Measurements from ENCODE around the gene RNF145. TPM values are rescaled to one million over a fixed set of nuclear protein-coding genes. Genes with fewer than 3 reads are reported as not detected.
"Not testable (repeated sequence)": the region's sequence is repeated elsewhere in the genome, so short reads cannot be mapped to it uniquely, and the experiment has no call there.

Gene RNF145
- total RNA-seq, 2 experiments from 2014 or later = 83.7 to 94.4 TPM

- H3K27me3 ChIP-seq (ENCODE audit: control insufficient read depth in 1 of 2, insufficient read depth in 2 of 2, low read length in 2 of 2) = no peaks in the 10 kb centered on the region
- H3K36me3 ChIP-seq (ENCODE audit: insufficient read depth, low read length) = no peaks in the 10 kb centered on the region
- no peak for TF ChIP-seq CTCF (IDR thresholded peaks at IDR 0.05)
- Mint-ChIP-seq H3K27ac (no peak overlapping the region), H3K27me3 (no peaks in the 10 kb centered on the region), H3K9me3 (no peaks in the 10 kb centered on the region), H3K4me1 (ENCODE audit: low read depth) (peaks cover 24% of the 10 kb centered on the region), H3K4me3 (no peak overlapping the region), H3K36me3 (ENCODE audit: low read depth) (no peaks in the 10 kb centered on the region)
- ChIA-PET CTCF (no interaction called here), POLR2A (interaction anchor here (1.0 to 1.1 kb wide), 2 partner anchors 35 to 37 kb away, joined by 3 read pairs; no protein-coding TSS in a partner anchor)
- intact Hi-C loops (cut with DNase I, micrococcal nuclease) = loop anchor here in 1 of 2 experiments (5.0 kb wide), 1 partner anchor 35 kb away; the partner anchor contains the start of gene RNF145
- no peak overlapping the region for H3K27ac ChIP-seq (ENCODE audit: low read depth in 1 of 2, low read length in 2 of 2)
- DNase-seq (peak in 2 of 14 experiments; percentile 6 to 10), ATAC-seq (ENCODE audit: poor library complexity) (no peak)
- H3K9me3 ChIP-seq (ENCODE audit: control insufficient read depth in 1 of 2, insufficient read depth in 1 of 2, low read length in 2 of 2) = no peaks in the 10 kb centered on the region
- no peak overlapping the region for H3K4me3 ChIP-seq (ENCODE audit: low read length)
- H3K4me1 ChIP-seq (ENCODE audit: insufficient read depth, low read length) = peaks cover 4% of the 10 kb centered on the region
Measured at GRCh38 chr5:159242656-159243055, 33.3 kb upstream of the RNF145 start.

- ATAC-seq (ENCODE audit: poor library complexity) = no peak
- H3K4me1 ChIP-seq (ENCODE audit: insufficient read depth, low read length) = peaks cover 4% of the 10 kb centered on the region
- Mint-ChIP-seq H3K9me3 (no peaks in the 10 kb centered on the region), H3K4me3 (no peak overlapping the region), H3K4me1 (ENCODE audit: low read depth) (peaks cover 24% of the 10 kb centered on the region), H3K27me3 (no peaks in the 10 kb centered on the region), H3K36me3 (ENCODE audit: low read depth) (no peaks in the 10 kb centered on the region), H3K27ac (no peak overlapping the region)
- no peak overlapping the region for H3K27ac ChIP-seq (ENCODE audit: low read depth in 1 of 2, low read length in 2 of 2)
- H3K9me3 ChIP-seq (ENCODE audit: control insufficient read depth in 1 of 2, insufficient read depth in 1 of 2, low read length in 2 of 2) = no peaks in the 10 kb centered on the region
- POLR2A ChIA-PET = interaction anchor here (1.0 to 1.1 kb wide), 2 partner anchors 34 to 36 kb away, joined by 3 read pairs; no protein-coding TSS in a partner anchor
- intact Hi-C loops (cut with DNase I, micrococcal nuclease) = loop anchor here in 1 of 2 experiments (5.0 kb wide), 1 partner anchor 35 kb away; the partner anchor contains the start of gene RNF145
- no peak for DNase-seq
- H3K4me3 ChIP-seq (ENCODE audit: low read length) = no peak overlapping the region
- H3K27me3 ChIP-seq (ENCODE audit: control insufficient read depth in 1 of 2, insufficient read depth in 2 of 2, low read length in 2 of 2) = no peaks in the 10 kb centered on the region
- no peaks in the 10 kb centered on the region for H3K36me3 ChIP-seq (ENCODE audit: insufficient read depth, low read length)
- CTCF ChIA-PET = no interaction called here
- TF ChIP-seq CTCF (IDR thresholded peaks at IDR 0.05) = no peak
Measured at GRCh38 chr5:159241946-159242552, 32.7 kb upstream of the RNF145 start.

GRCh38 chr5:159240301-159240870 lies 31.0 kb upstream of the RNF145 start:
- POLR2A ChIA-PET = no interaction called here
- no peaks in the 10 kb centered on the region for H3K9me3 ChIP-seq (ENCODE audit: control insufficient read depth in 1 of 2, insufficient read depth in 1 of 2, low read length in 2 of 2)
- DNase-seq (no peak), ATAC-seq (ENCODE audit: poor library complexity) (no peak)
- CTCF ChIA-PET = interaction anchor here (1.2 kb wide), 1 partner anchor 9 kb away, joined by 3 read pairs; no protein-coding TSS in a partner anchor
- peaks cover 4% of the 10 kb centered on the region for H3K4me1 ChIP-seq (ENCODE audit: insufficient read depth, low read length)
- no peaks in the 10 kb centered on the region for H3K36me3 ChIP-seq (ENCODE audit: insufficient read depth, low read length)
- Mint-ChIP-seq H3K4me1 (ENCODE audit: low read depth) (peaks cover 24% of the 10 kb centered on the region), H3K9me3 (no peaks in the 10 kb centered on the region), H3K27me3 (no peaks in the 10 kb centered on the region), H3K4me3 (no peak overlapping the region), H3K36me3 (ENCODE audit: low read depth) (no peaks in the 10 kb centered on the region), H3K27ac (no peak overlapping the region)
- intact Hi-C loops (cut with DNase I, micrococcal nuclease) = loop anchor here in 1 of 2 experiments (5.0 kb wide), 1 partner anchor 33 kb away; the partner anchor contains the start of gene RNF145
- no peaks in the 10 kb centered on the region for H3K27me3 ChIP-seq (ENCODE audit: control insufficient read depth in 1 of 2, insufficient read depth in 2 of 2, low read length in 2 of 2)
- no peak overlapping the region for H3K27ac ChIP-seq (ENCODE audit: low read depth in 1 of 2, low read length in 2 of 2)
- TF ChIP-seq CTCF (IDR thresholded peaks at IDR 0.05) = no peak
- no peak overlapping the region for H3K4me3 ChIP-seq (ENCODE audit: low read length)

GRCh38 chr5:159235871-159236520 lies 26.6 kb upstream of the RNF145 start:
- CTCF ChIA-PET; H3K27me3 ChIP-seq (ENCODE audit: control insufficient read depth in 1 of 2, insufficient read depth in 2 of 2, low read length in 2 of 2); H3K27ac Mint-ChIP-seq; ATAC-seq (ENCODE audit: poor library complexity); intact Hi-C loops (cut with DNase I, micrococcal nuclease); POLR2A ChIA-PET; H3K9me3 ChIP-seq (ENCODE audit: control insufficient read depth in 1 of 2, insufficient read depth in 1 of 2, low read length in 2 of 2); H3K36me3 ChIP-seq (ENCODE audit: insufficient read depth, low read length); H3K9me3 Mint-ChIP-seq; H3K36me3 Mint-ChIP-seq (ENCODE audit: low read depth); DNase-seq; H3K4me1 Mint-ChIP-seq (ENCODE audit: low read depth); H3K4me3 ChIP-seq (ENCODE audit: low read length); H3K27me3 Mint-ChIP-seq; H3K4me1 ChIP-seq (ENCODE audit: insufficient read depth, low read length); H3K27ac ChIP-seq (ENCODE audit: low read depth in 1 of 2, low read length in 2 of 2); H3K4me3 Mint-ChIP-seq: not testable (repeated sequence)
